ENCODE results near the gene RICTOR.

RICTOR gene

GRCh38 chr5:39074017-39074814 lies at the start of gene RICTOR:
TSS of gene RICTOR (minus strand) at chr5:39074399. CDS start at chr5:39074377, 22 bp downstream.
- DNase-seq (ENCODE audit: low read depth in 2 of 2): peak; percentile 86 to 89

DNA sequence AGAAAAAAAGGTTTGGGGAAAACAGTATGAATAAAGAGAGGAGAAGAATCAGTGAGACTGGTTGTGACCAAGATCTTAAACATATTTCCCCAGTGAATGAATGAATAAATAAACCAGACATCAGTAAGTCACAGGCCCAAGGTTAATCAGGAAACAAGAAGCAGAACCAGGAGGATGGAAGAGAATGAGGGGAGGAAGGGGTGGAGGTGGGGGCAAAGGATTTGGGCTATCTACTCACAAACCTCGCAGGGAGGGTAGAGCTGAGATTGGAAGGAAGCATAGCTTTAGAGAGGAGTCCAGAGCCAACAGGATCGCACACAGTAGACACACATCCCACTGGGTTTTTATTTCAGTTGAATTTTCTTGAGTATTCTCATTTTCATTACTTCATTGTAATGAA lies 47.7 kb upstream of the RICTOR start:
- DNase-seq (ENCODE audit: low read depth in 2 of 2): no peak

GRCh38 chr5:39121315-39121714 lies 47.1 kb upstream of the RICTOR start:
- no peak for DNase-seq (ENCODE audit: low read depth in 2 of 2)

- DNase-seq (ENCODE audit: low read depth in 2 of 2): no peak
Observed at GRCh38 chr5:39120052-39120420, 45.8 kb upstream of the RICTOR start.

- no peak for DNase-seq (ENCODE audit: low read depth in 2 of 2)
Observed at GRCh38 chr5:39119404-39120051, 45.3 kb upstream of the RICTOR start.

GRCh38 chr5:39118638-39119037 lies 44.4 kb upstream of the RICTOR start:
- DNase-seq (ENCODE audit: low read depth in 2 of 2): no peak

DNA sequence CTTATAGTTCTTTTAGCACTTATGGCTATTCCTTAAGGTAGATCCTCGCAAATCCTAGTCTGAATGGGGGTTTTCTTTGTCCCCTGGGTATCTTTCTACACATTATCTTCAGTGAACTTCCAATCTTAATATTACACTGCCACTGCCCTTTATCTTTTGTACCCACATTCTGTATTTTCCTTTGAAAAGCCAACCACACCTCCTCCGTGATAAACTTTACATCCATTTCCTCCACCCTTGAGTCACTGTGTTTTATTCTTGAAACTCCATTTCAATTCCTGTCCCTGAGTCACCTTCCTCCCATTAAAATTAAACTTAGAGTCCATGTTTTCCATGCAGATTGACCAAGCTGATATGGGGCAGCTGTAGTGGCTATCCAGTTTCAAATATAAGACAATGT lies 43.2 kb upstream of the RICTOR start:
- no peak for DNase-seq (ENCODE audit: low read depth in 2 of 2)

DNA sequence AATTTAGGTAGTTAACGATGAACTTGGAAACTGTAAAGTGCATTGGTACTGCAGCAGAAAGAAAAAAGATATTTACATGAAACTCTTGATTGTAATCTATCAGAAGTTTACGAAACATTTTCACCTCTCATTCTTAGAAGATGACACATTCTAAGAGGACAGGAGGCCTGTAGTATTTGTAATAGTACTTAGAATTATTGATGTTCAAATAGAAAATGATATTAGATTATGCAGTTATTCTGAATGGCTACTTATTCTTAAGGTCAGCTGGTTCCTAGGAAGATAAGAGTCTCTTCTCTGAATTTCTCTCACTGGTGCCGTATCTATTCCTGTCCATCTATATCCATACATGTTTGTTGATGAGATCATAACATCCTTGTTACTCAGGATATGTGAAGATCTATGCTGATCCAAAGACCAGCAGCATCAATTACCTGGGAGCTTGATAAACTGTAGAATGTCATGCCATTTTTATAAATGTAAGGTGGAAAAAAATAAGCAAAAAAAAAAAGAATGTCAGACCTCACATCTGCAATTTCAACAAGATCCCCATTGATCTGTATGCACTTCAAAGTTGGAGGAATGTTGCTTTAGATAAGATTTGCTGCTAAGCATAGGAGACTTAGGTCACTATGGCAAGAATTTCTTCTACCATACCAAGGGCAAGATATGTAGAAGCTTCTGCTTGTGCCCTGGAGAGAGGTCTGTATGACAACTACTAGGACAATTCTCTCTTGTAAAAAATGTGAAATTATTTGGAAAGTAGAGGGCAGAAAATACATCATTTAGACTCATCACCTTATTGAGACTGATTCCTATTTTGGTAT lies 42.4 kb upstream of the RICTOR start:
- DNase-seq (ENCODE audit: low read depth in 2 of 2): no peak

DNA sequence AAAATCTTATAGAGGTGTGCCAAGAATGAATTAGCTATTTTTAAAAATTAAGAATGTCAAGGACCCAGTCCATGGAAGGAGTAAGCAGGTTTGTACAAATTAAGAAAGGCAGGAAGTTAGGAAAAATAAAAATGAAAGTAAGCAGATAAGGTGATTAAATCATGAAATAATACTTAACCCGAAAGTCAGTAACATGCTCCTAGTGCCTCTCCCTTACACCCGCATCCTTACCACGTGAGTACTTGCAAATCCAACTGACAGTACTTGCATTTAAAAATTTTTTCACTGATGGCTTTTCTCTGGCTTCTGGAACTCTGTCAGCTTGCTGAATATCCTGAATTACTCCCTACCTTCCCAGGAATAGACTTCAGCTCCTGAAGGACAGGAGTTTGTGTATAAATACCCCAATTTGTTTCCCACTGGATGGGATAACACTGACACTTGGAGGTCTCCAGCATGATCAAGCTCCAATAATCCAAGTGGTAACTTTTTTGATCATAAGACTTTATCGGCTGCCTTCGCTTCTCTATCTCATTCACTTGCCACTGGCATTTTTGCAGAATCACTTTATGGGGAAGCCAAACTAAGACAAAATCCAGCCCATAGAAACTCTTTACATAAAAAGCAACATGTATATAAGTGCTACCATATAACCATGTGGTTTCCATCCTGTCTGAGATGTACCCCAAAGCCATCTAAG lies 41.6 kb upstream of the RICTOR start:
- DNase-seq (ENCODE audit: low read depth in 2 of 2): no peak

DNA sequence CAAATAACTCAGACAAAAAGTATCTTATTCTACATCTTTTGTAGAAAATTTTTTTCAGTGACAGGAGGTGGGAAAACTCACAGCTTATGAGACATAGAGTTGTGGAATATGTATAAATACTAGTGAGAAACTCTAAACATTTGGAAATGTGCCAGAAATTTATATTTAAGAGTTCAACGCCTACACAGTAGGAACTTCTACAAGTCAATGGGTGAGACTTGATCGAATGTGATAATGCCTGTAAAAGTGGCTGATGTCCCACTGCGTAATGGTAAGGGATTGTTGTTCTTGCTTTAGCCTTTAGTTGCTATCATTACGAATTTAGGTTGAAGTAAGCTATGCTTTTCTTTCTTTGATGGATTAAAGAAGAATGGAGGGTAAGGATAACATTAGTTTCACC lies 40.0 kb upstream of the RICTOR start:
- DNase-seq (ENCODE audit: low read depth in 2 of 2): no peak

- no peak for DNase-seq (ENCODE audit: low read depth in 2 of 2)
Observed at GRCh38 chr5:39113354-39113953, 39.3 kb upstream of the RICTOR start.

GRCh38 chr5:39109606-39110005 lies 35.4 kb upstream of the RICTOR start:
- no peak for DNase-seq (ENCODE audit: low read depth in 2 of 2)

DNA sequence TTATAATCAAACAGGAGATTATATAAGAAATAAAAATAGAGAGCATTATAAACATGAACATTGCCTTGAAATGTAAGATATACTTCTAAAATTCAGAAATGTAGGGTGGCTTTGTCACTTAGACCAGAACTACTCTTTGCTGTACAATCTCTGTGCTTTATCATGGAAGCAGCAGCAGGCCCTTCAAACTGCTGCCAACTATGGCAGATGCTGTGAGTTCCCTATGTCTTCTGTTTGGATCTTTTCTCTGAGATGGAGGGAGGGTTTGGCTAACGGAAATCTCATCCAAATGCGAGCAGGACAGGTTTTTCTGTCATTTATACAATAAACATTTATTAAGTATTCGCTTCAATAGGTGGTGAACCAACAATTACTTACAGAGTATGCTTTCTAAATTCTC lies 34.8 kb upstream of the RICTOR start:
- DNase-seq (ENCODE audit: low read depth in 2 of 2): no peak

- DNase-seq (ENCODE audit: low read depth in 2 of 2): no peak
Observed at GRCh38 chr5:39107350-39107749, 33.2 kb upstream of the RICTOR start.

DNA sequence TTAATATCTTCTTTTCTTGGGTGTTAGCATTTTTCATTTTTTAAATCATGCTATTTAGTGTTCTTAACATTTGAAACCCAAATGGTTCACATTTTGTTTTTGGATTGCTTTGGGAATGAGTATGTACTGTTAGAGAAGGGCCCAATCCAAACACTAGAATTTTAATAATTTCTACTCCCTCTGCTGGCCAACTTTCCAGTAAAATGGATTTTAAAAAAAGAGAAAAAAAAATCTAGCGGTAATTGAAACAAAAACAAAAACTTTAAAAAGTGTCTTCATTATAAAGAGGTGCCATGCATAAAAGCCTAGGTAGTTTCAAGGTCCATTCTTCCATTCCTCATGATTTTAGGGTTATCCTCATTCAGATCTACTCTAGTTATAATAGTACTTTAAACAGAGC lies 32.1 kb upstream of the RICTOR start:
- no peak for DNase-seq (ENCODE audit: low read depth in 2 of 2)

GRCh38 chr5:39104221-39104620 lies 30.0 kb upstream of the RICTOR start:
- no peak for DNase-seq (ENCODE audit: low read depth in 2 of 2)

GRCh38 chr5:39102684-39103155 lies 28.5 kb upstream of the RICTOR start:
- DNase-seq (ENCODE audit: low read depth in 2 of 2): no peak

DNA sequence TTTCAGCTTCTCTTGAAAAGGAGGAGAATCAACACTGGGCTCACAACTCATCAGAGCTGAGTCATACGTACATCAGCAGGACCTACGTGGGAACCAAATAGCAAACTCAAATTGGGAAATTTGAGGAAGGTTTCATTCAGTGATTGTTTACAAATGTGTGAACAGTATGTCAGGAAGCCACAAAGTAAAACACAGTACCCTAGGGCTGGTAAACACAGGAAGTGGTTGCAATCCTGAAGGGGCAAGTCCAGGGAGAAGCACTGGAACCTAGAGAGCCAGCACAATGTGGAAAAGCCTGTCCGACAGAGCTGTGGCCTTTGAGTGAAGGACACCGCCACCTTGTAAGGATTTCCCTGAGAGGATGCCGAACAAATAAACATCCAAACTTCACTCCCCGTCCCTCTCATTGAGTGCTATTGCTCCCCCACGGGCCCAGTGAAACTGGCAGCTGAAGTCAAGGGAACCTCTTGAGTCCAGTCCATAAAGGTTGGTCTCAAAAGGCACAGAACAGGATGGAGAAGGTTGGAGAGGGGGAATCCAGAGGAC lies 26.7 kb upstream of the RICTOR start:
- no peak for DNase-seq (ENCODE audit: low read depth in 2 of 2)

DNA sequence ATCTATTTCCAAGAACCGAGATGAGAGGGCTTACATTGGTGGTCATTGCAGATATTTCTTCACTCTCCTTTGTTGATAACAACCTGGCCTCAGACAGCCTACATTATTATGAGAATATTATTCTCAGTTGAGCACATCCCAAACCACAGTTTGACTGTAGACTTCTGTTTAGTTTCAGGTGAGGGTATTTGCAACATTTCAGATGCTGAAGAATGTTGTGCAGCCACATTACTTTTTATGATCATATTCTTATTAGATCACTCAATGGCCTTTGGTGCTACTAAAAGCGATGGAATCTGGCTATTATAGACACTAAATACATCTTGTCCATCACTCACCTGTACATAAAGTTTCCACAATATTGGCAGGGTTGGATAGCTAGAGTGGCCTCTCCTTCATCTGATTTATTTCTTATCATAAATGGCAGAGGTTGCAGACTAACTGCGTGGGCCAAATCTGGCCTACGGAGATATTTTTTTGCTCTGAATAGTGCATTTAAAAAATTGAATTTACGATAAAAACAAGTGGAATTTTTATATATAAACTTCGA lies 26.2 kb upstream of the RICTOR start:
- no peak for DNase-seq (ENCODE audit: low read depth in 2 of 2)

DNA sequence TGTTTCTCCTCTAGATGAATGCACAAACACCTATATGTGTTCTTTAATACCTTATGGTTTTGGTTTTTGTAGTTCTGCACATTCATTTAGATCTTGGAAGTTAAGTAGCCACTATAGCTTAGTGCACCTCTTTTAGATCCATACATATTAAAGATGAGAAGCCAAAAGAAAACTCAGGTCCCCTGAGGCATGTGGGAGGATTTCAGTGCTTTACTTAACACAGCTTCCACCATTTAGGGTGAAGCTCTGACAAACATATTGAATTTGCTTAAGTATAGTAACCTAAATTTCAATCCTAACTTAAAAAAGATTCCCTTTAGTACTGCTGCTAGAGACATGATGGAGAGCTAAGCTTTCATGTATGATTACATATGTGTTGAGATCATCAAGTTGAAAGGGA lies 25.6 kb upstream of the RICTOR start:
- no peak for DNase-seq (ENCODE audit: low read depth in 2 of 2)

DNA sequence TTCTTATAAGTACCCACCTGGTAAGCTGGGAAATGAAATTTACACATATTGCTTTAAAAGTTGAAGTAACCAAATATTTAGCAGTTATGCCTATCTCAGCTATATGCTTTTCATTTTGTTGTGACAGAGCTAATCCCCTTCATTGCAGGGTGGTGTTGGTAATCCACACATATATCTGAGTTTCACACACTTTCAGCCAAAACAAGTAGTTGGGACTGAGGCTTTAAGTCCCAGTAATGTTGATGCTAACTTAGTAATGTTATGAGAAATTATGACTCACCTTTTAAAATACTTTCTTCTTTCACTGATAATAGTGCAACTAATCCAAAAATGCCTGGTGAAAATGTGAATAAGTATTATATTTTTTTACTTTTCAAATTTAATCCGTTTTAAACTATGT lies 19.2 kb upstream of the RICTOR start:
- DNase-seq (ENCODE audit: low read depth in 2 of 2): no peak

Data from activated CD4-positive, alpha-beta T cell treated with anti-CD3 and anti-CD28 coated beads for 24 hours (primary cell).